Measurements from ENCODE around the gene CDON.

The CDON gene

GRCh38 chr11:126054408-126054807 is 8.3 kb downstream of the CDON start:
- no peaks in the 10 kb centered on the region for H3K9me3 ChIP-seq (ENCODE audit: insufficient read depth, low read depth, low read length)
- TF ChIP-seq EZH2phosphoT487 (IDR thresholded peaks at IDR 0.05; ENCODE audit: borderline replicate concordance) (no peak), CTCF (conservative IDR thresholded peaks at IDR 0.05; ENCODE audit: low read length) (no peak)

GRCh38 chr11:126053415-126054286 is 9.0 kb downstream of the CDON start:
- no peak overlapping the region for H3K9ac ChIP-seq (ENCODE audit: low read depth, low read length, poor library complexity, severe bottlenecking)
- no peaks in the 10 kb centered on the region for H4K20me1 ChIP-seq (ENCODE audit: insufficient read depth, low read length, poor library complexity, severe bottlenecking)
- H3K4me1 ChIP-seq (ENCODE audit: insufficient read depth, low read length, poor library complexity, severe bottlenecking), result no peaks in the 10 kb centered on the region
- H2AFZ ChIP-seq (ENCODE audit: low read length), result no peak overlapping the region
- H3K4me3 ChIP-seq (ENCODE audit: low read length, poor library complexity, severe bottlenecking), result no peak overlapping the region
- no peaks in the 10 kb centered on the region for H3K9me3 ChIP-seq (ENCODE audit: insufficient read depth, low read depth, low read length)
- H3F3A ChIP-seq (ENCODE audit: low read depth), result no peaks in the 10 kb centered on the region
- no peaks in the 10 kb centered on the region for H3K36me3 ChIP-seq (ENCODE audit: insufficient read depth, low read length)
- H3K79me2 ChIP-seq (ENCODE audit: insufficient read depth, low read length), result no peaks in the 10 kb centered on the region
- no peaks in the 10 kb centered on the region for H3K27me3 ChIP-seq (ENCODE audit: insufficient read depth, low read length, poor library complexity, severe bottlenecking)
- no peak overlapping the region for H3K4me2 ChIP-seq (ENCODE audit: low read depth, low read length, poor library complexity, severe bottlenecking)
- H3K9me2 ChIP-seq (replicated peaks; ENCODE audit: low read depth, low read length), result no peaks in the 10 kb centered on the region
- TF ChIP-seq CTCF (conservative IDR thresholded peaks at IDR 0.05; ENCODE audit: low read length) (no peak), EZH2phosphoT487 (IDR thresholded peaks at IDR 0.05; ENCODE audit: borderline replicate concordance) (no peak)

More at GRCh38 chr11:126054408-126054807, 8.3 kb downstream of the CDON start:
- no peaks in the 10 kb centered on the region for H3K9me2 ChIP-seq (replicated peaks; ENCODE audit: low read depth, low read length)
- no peak overlapping the region for H2AFZ ChIP-seq (ENCODE audit: low read length)
- H3K27me3 ChIP-seq (ENCODE audit: insufficient read depth, low read length, poor library complexity, severe bottlenecking), result no peaks in the 10 kb centered on the region
- H3K36me3 ChIP-seq (ENCODE audit: insufficient read depth, low read length), result no peaks in the 10 kb centered on the region
- H4K20me1 ChIP-seq (ENCODE audit: insufficient read depth, low read length, poor library complexity, severe bottlenecking), result no peaks in the 10 kb centered on the region
- H3K79me2 ChIP-seq (ENCODE audit: insufficient read depth, low read length), result no peaks in the 10 kb centered on the region
- H3K9ac ChIP-seq (ENCODE audit: low read depth, low read length, poor library complexity, severe bottlenecking), result no peak overlapping the region
- no peak overlapping the region for H3K4me3 ChIP-seq (ENCODE audit: low read length, poor library complexity, severe bottlenecking)
- H3K4me2 ChIP-seq (ENCODE audit: low read depth, low read length, poor library complexity, severe bottlenecking), result no peak overlapping the region
- H3F3A ChIP-seq (ENCODE audit: low read depth), result no peaks in the 10 kb centered on the region
- no peaks in the 10 kb centered on the region for H3K4me1 ChIP-seq (ENCODE audit: insufficient read depth, low read length, poor library complexity, severe bottlenecking)

GRCh38 chr11:126051117-126051516 is 11.5 kb downstream of the CDON start:
- Histone ChIP-seq H2AFZ (ENCODE audit: low read length) (no peak overlapping the region), H3K4me1 (ENCODE audit: insufficient read depth, low read length, poor library complexity, severe bottlenecking) (no peaks in the 10 kb centered on the region), H4K20me1 (ENCODE audit: insufficient read depth, low read length, poor library complexity, severe bottlenecking) (no peaks in the 10 kb centered on the region), H3K9me2 (replicated peaks; ENCODE audit: low read depth, low read length) (no peaks in the 10 kb centered on the region), H3K4me3 (ENCODE audit: low read length, poor library complexity, severe bottlenecking) (no peak overlapping the region), H3K9ac (ENCODE audit: low read depth, low read length, poor library complexity, severe bottlenecking) (no peak overlapping the region), H3K79me2 (ENCODE audit: insufficient read depth, low read length) (no peaks in the 10 kb centered on the region), H3K36me3 (ENCODE audit: insufficient read depth, low read length) (no peaks in the 10 kb centered on the region), H3K4me2 (ENCODE audit: low read depth, low read length, poor library complexity, severe bottlenecking) (no peak overlapping the region), H3K27me3 (ENCODE audit: insufficient read depth, low read length, poor library complexity, severe bottlenecking) (no peaks in the 10 kb centered on the region), H3K9me3 (ENCODE audit: insufficient read depth, low read depth, low read length) (no peaks in the 10 kb centered on the region), H3F3A (ENCODE audit: low read depth) (no peaks in the 10 kb centered on the region)
- no peak for TF ChIP-seq CTCF (conservative IDR thresholded peaks at IDR 0.05; ENCODE audit: low read length)
- TF ChIP-seq EZH2phosphoT487 (IDR thresholded peaks at IDR 0.05; ENCODE audit: borderline replicate concordance), result no peak
